Nephron (organoid): ENCODE data around the gene COX10.
"Not testable (repeated sequence)": the region's sequence is repeated elsewhere in the genome, so short reads cannot be mapped to it uniquely, and the experiment has no call there.

Source experiments
- H3K27ac Mint-ChIP-seq, 3 experiments: 2 replicates each; pipeline ENCODE4 v1.8.0; 2020; ENCODE audit warnings: mixed read lengths in 3 of 3, mild to moderate bottlenecking in 2 of 3, moderate library complexity in 1 of 3
- H3K27me3 Mint-ChIP-seq: 2 replicates; pipeline ENCODE4 v1.8.0; 2021; ENCODE audit warnings: low read depth, mild to moderate bottlenecking, moderate library complexity, mixed read lengths
- H3K36me3 Mint-ChIP-seq: 2 replicates; pipeline ENCODE4 v1.8.0; 2020; ENCODE audit warnings: low read depth, mixed read lengths
- H3K4me1 Mint-ChIP-seq: 2 replicates; pipeline ENCODE4 v1.8.0; 2020; ENCODE audit warnings: mixed read lengths
- H3K4me3 Mint-ChIP-seq, 3 experiments: 2 replicates each; pipeline ENCODE4 v1.8.0; 2020; ENCODE audit warnings: mild to moderate bottlenecking in 3 of 3, mixed read lengths in 3 of 3, moderate library complexity in 2 of 3
- H3K9me3 Mint-ChIP-seq: 2 replicates; pipeline ENCODE4 v1.8.0; 2020; ENCODE audit warnings: mixed read lengths
- TF ChIP-seq, protein P1 (sequence below), 3 experiments: fragments of 200-600 bp; sonication (generic); IDR thresholded peaks; one replicate each; pipeline ENCODE4 v1.5.0; 2021; ENCODE audit warnings: antibody characterized with exemption in 3 of 3; ENCODE audit not compliant: unreplicated experiment in 3 of 3

Gene COX10

GRCh38 chr17:14069251-14070021, at the start of gene COX10:
Gene COX10 (plus strand): TSS chr17:14069504. CDS start chr17:14069606, 102 bp downstream.
- Mint-ChIP-seq H3K4me1 (peaks cover 19% of the 10 kb centered on the region), H3K27ac (peak within 1 kb of the TSS; percentile 77 to 93 (median 91)), H3K27me3 (no peaks in the 10 kb centered on the region), H3K4me3 (peak within 1 kb of the TSS; percentile 98 to 99 (median 98)), H3K36me3 (peaks cover 25% of the 10 kb centered on the region), H3K9me3 (peaks cover 5% of the 10 kb centered on the region)
- TF ChIP-seq, protein P1, sequence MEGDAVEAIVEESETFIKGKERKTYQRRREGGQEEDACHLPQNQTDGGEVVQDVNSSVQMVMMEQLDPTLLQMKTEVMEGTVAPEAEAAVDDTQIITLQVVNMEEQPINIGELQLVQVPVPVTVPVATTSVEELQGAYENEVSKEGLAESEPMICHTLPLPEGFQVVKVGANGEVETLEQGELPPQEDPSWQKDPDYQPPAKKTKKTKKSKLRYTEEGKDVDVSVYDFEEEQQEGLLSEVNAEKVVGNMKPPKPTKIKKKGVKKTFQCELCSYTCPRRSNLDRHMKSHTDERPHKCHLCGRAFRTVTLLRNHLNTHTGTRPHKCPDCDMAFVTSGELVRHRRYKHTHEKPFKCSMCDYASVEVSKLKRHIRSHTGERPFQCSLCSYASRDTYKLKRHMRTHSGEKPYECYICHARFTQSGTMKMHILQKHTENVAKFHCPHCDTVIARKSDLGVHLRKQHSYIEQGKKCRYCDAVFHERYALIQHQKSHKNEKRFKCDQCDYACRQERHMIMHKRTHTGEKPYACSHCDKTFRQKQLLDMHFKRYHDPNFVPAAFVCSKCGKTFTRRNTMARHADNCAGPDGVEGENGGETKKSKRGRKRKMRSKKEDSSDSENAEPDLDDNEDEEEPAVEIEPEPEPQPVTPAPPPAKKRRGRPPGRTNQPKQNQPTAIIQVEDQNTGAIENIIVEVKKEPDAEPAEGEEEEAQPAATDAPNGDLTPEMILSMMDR (IDR thresholded peaks at IDR 0.05; ENCODE audit: unreplicated experiment in 3 of 3) = no peak

GRCh38 chr17:14021651-14022294, 47.5 kb upstream of the COX10 start:
- not testable (repeated sequence) for H3K4me1 Mint-ChIP-seq, H3K27ac Mint-ChIP-seq, H3K27me3 Mint-ChIP-seq, H3K36me3 Mint-ChIP-seq, H3K4me3 Mint-ChIP-seq, H3K9me3 Mint-ChIP-seq

DNA sequence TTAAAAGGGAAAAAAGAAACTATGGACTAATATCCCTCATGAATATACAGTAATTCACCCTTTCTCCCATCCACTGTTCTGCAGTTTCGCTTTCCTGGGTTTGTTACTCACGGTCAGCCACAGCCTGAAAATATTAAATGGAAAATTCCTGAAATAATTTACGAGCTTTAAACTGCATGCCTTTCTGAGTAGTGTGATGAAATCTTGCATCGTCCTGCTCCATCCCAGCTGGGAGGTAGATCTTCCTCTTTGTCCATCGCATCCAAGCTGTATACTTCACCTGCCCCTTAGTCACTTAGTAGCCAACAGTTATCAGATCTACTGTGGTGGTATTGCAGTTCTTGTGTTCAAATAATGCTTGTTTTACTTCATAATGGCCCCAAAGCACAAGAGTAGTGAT, 39.5 kb upstream of the COX10 start:
- not testable (repeated sequence) for H3K27me3 Mint-ChIP-seq, H3K4me3 Mint-ChIP-seq, H3K27ac Mint-ChIP-seq, H3K9me3 Mint-ChIP-seq, H3K4me1 Mint-ChIP-seq
- peaks cover 50% of the 10 kb centered on the region for H3K36me3 Mint-ChIP-seq

DNA sequence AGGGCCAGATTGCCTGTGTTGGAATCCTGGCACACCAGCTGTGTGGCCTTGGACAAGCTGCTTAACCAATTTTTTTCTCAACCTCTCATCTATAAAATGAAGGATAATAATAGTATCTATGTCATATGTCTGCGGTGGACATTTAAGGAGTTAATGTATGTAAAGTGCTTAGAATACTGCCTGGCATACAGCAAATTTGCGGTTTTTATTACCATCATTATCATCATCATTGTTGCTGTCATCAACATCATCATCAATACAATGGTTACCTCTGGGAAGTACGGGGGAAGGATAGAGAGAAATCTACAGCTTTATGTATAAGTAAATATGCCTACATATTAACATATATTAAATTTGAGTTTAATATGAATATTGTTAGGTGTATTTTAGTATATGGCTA, 37.1 kb upstream of the COX10 start:
- no peaks in the 10 kb centered on the region for H3K27me3 Mint-ChIP-seq
- H3K4me1 Mint-ChIP-seq = no peaks in the 10 kb centered on the region
- peaks cover 54% of the 10 kb centered on the region for H3K36me3 Mint-ChIP-seq
- H3K9me3 Mint-ChIP-seq = peaks cover 2% of the 10 kb centered on the region
- H3K4me3 Mint-ChIP-seq = no peak overlapping the region
- TF ChIP-seq, protein P1 (IDR thresholded peaks at IDR 0.05; ENCODE audit: unreplicated experiment in 3 of 3) = no peak
- no peak overlapping the region for H3K27ac Mint-ChIP-seq

DNA sequence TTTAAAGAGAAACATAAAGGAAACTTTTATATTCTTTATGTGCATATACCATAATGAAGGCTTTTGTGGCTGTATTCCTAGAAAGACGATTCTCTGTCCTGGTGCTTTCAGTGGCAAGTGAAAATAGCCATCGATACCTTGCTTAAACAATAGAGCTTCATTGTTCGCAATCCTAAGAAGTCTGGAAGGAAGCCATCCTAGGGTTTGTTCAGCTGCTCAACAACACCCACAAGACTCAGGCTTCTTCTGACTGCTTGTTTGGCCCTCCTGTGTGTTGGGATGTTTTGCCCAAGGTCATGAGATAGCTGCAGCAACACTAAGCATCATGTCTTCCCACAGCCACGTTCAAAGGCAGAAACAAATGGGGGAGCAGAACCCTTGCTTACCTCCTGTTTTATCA, 36.1 kb upstream of the COX10 start:
- no peaks in the 10 kb centered on the region for H3K4me1 Mint-ChIP-seq

DNA sequence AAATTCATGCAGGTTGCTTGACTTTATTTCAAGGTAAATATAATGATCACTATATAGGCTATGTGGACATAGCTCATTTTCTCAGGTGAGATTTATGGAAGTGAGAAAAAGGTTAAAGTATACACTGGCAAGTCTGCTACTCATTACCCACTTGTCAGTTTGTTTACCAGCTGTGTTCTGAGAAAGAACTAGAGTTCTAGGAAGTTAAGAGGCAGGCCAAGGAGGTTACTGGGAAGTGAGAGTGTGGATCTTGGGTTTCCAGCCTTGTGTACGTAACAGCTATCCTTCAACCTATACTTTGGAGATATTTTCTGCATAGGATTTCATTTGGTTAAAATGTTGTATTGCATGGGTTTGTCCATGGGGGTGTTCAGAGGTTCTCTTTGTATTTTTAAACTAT, 31.9 kb upstream of the COX10 start:
- no peaks in the 10 kb centered on the region for H3K27me3 Mint-ChIP-seq

More for the DNA sequence above, 36.1 kb upstream of the COX10 start:
- peaks cover 2% of the 10 kb centered on the region for H3K9me3 Mint-ChIP-seq
- TF ChIP-seq, protein P1 (IDR thresholded peaks at IDR 0.05; ENCODE audit: unreplicated experiment in 3 of 3) = no peak
- H3K27ac Mint-ChIP-seq = no peak overlapping the region
- peaks cover 55% of the 10 kb centered on the region for H3K36me3 Mint-ChIP-seq
- no peaks in the 10 kb centered on the region for H3K27me3 Mint-ChIP-seq
- no peak overlapping the region for H3K4me3 Mint-ChIP-seq

More for the DNA sequence above, 31.9 kb upstream of the COX10 start:
- TF ChIP-seq, protein P1 (IDR thresholded peaks at IDR 0.05; ENCODE audit: unreplicated experiment in 3 of 3) = no peak
- Mint-ChIP-seq H3K9me3 (peaks cover 2% of the 10 kb centered on the region), H3K4me3 (no peak overlapping the region), H3K36me3 (peaks cover 42% of the 10 kb centered on the region), H3K4me1 (no peaks in the 10 kb centered on the region), H3K27ac (peak overlapping the region in 1 of 3 experiments; percentile 53)
